ENCODE results near the gene TICAM2. TPM values are rescaled to one million over a fixed set of nuclear protein-coding genes. Genes with fewer than 3 reads are reported as not detected.

Gene TICAM2
- total and polyA plus RNA-seq, 7 experiments from 2014 or later = 0.14 to 3.7 (median 1.8) TPM

- no peaks in the 10 kb centered on the region for H3K36me3 ChIP-seq (ENCODE audit: control insufficient read depth in 2 of 3, insufficient read depth in 3 of 3, low read length in 3 of 3)
- intact Hi-C loops (cut with micrococcal nuclease) = loop anchor here (1.0 kb wide), 4 partner anchors 23 to 239 kb away; partner anchors contain the start of genes AP3S1 (in 1 of the 2), ATG12 (in 1 of the 2), FEM1C (in 1 of the 2) and TMED7 (in 1 of the 2)
- no peak for ATAC-seq
- Mint-ChIP-seq H3K4me1 (peaks cover 19 to 42% (median 34%) of the 10 kb centered on the region in 7 donors), H3K4me3 (peak overlapping the region; percentile 64 to 89 (median 83)), H3K27me3 (no peaks in the 10 kb centered on the region), H3K36me3 (peaks cover 0 to 28% (median 0%) of the 10 kb centered on the region in 5 donors), H3K27ac (peak overlapping the region; percentile 51 to 94 (median 84)), H3K9me3 (no peaks in the 10 kb centered on the region)
- H3K27me3 ChIP-seq (ENCODE audit: control insufficient read depth in 2 of 2, insufficient read depth in 2 of 2, low read length in 2 of 2) = no peaks in the 10 kb centered on the region
- ChIA-PET POLR2A (interaction anchor here (0.7 to 1.6 kb wide), 5 partner anchors 11 to 238 kb away, joined by 3 to 8 read pairs (median 3); partner anchors contain the start of genes ATG12 and FEM1C), CTCF (interaction anchor here (1.0 kb wide), 1 partner anchor 9 kb away, joined by 3 read pairs; no protein-coding TSS in a partner anchor)
- no peaks in the 10 kb centered on the region for H3K9me3 ChIP-seq (ENCODE audit: control insufficient read depth in 2 of 3, low read length in 3 of 3)
- H3K27ac ChIP-seq (ENCODE audit: low read depth, low read length) = peak overlapping the region; percentile 72
- H3K4me1 ChIP-seq (ENCODE audit: control insufficient read depth in 2 of 2, insufficient read depth in 2 of 2, low read length in 2 of 2) = no peaks in the 10 kb centered on the region
- DNase-seq = no peak
- H3K4me3 ChIP-seq (ENCODE audit: low read length) = peak overlapping the region; percentile 63
Measured at GRCh38 chr5:115602591-115603125, 379 bp upstream of the TICAM2 start.

- Histone ChIP-seq H3K4me1 (ENCODE audit: control insufficient read depth in 2 of 2, insufficient read depth in 2 of 2, low read length in 2 of 2) (no peaks in the 10 kb centered on the region), H3K9me3 (ENCODE audit: control insufficient read depth in 2 of 3, low read length in 3 of 3) (no peaks in the 10 kb centered on the region), H3K27me3 (ENCODE audit: control insufficient read depth in 2 of 2, insufficient read depth in 2 of 2, low read length in 2 of 2) (no peaks in the 10 kb centered on the region), H3K27ac (ENCODE audit: low read depth, low read length) (no peak overlapping the region), H3K36me3 (ENCODE audit: control insufficient read depth in 2 of 3, insufficient read depth in 3 of 3, low read length in 3 of 3) (no peaks in the 10 kb centered on the region), H3K4me3 (ENCODE audit: low read length) (no peak overlapping the region)
- Mint-ChIP-seq H3K4me3 (peak overlapping the region; percentile 13 to 77 (median 56)), H3K27ac (peak overlapping the region in 7 of 9 donors; percentile 3 to 87 (median 57)), H3K9me3 (no peaks in the 10 kb centered on the region), H3K36me3 (peaks cover 0 to 26% (median 0%) of the 10 kb centered on the region in 5 donors), H3K27me3 (peaks cover 0 to 5% (median 0%) of the 10 kb centered on the region in 5 donors), H3K4me1 (peaks cover 18 to 35% (median 27%) of the 10 kb centered on the region in 7 donors)
- DNase-seq (no peak), ATAC-seq (no peak)
- intact Hi-C loops (cut with micrococcal nuclease) = loop anchor here in 1 of 2 donors (1.0 kb wide), 2 partner anchors 56 to 241 kb away; partner anchors contain the start of genes AP3S1, ATG12 and FEM1C
- POLR2A ChIA-PET = no interaction called here
- CTCF ChIA-PET = no interaction called here
Measured at GRCh38 chr5:115600766-115601165, 1.5 kb downstream of the TICAM2 start.

GRCh38 chr5:115599924-115600323, 2.4 kb downstream of the TICAM2 start:
- peak overlapping the region in 6 of 9 donors; percentile 0 to 87 (median 49) for H3K27ac Mint-ChIP-seq
- peaks cover 0 to 24% (median 0%) of the 10 kb centered on the region in 5 donors for H3K36me3 Mint-ChIP-seq
- no peaks in the 10 kb centered on the region for H3K9me3 Mint-ChIP-seq
- Histone ChIP-seq H3K27ac (ENCODE audit: low read depth, low read length) (no peak overlapping the region), H3K9me3 (ENCODE audit: control insufficient read depth in 2 of 3, low read length in 3 of 3) (no peaks in the 10 kb centered on the region), H3K27me3 (ENCODE audit: control insufficient read depth in 2 of 2, insufficient read depth in 2 of 2, low read length in 2 of 2) (no peaks in the 10 kb centered on the region), H3K4me3 (ENCODE audit: low read length) (no peak overlapping the region), H3K4me1 (ENCODE audit: control insufficient read depth in 2 of 2, insufficient read depth in 2 of 2, low read length in 2 of 2) (no peaks in the 10 kb centered on the region), H3K36me3 (ENCODE audit: control insufficient read depth in 2 of 3, insufficient read depth in 3 of 3, low read length in 3 of 3) (no peaks in the 10 kb centered on the region)
- DNase-seq (no peak), ATAC-seq (no peak)
- peaks cover 0 to 5% (median 0%) of the 10 kb centered on the region in 5 donors for H3K27me3 Mint-ChIP-seq
- POLR2A ChIA-PET = no interaction called here
- CTCF ChIA-PET = interaction anchor here (1.2 kb wide), 1 partner anchor 10 kb away, joined by 3 read pairs; no protein-coding TSS in a partner anchor
- intact Hi-C loops (cut with micrococcal nuclease) = no loop called here
- H3K4me1 Mint-ChIP-seq = peaks cover 18 to 35% (median 27%) of the 10 kb centered on the region in 7 donors
- H3K4me3 Mint-ChIP-seq = peak overlapping the region in 8 of 10 donors; percentile 2 to 44 (median 11)

- ChIA-PET CTCF (interaction anchor here (1.2 kb wide), 1 partner anchor 10 kb away, joined by 3 read pairs; no protein-coding TSS in a partner anchor), POLR2A (no interaction called here)
- peak overlapping the region in 5 of 10 donors; percentile 8 to 44 (median 11) for H3K4me3 Mint-ChIP-seq
- peak overlapping the region in 6 of 9 donors; percentile 0 to 87 (median 49) for H3K27ac Mint-ChIP-seq
- DNase-seq (no peak), ATAC-seq (peak; percentile 33)
- H3K4me1 Mint-ChIP-seq = peaks cover 18 to 35% (median 27%) of the 10 kb centered on the region in 7 donors
- Histone ChIP-seq H3K4me3 (ENCODE audit: low read length) (no peak overlapping the region), H3K27me3 (ENCODE audit: control insufficient read depth in 2 of 2, insufficient read depth in 2 of 2, low read length in 2 of 2) (no peaks in the 10 kb centered on the region), H3K36me3 (ENCODE audit: control insufficient read depth in 2 of 3, insufficient read depth in 3 of 3, low read length in 3 of 3) (no peaks in the 10 kb centered on the region), H3K9me3 (ENCODE audit: control insufficient read depth in 2 of 3, low read length in 3 of 3) (no peaks in the 10 kb centered on the region), H3K27ac (ENCODE audit: low read depth, low read length) (no peak overlapping the region), H3K4me1 (ENCODE audit: control insufficient read depth in 2 of 2, insufficient read depth in 2 of 2, low read length in 2 of 2) (no peaks in the 10 kb centered on the region)
- peaks cover 0 to 24% (median 0%) of the 10 kb centered on the region in 5 donors for H3K36me3 Mint-ChIP-seq
- intact Hi-C loops (cut with micrococcal nuclease) = no loop called here
- H3K27me3 Mint-ChIP-seq = peaks cover 0 to 5% (median 0%) of the 10 kb centered on the region in 5 donors
- no peaks in the 10 kb centered on the region for H3K9me3 Mint-ChIP-seq
Measured at GRCh38 chr5:115599502-115599901, 2.8 kb downstream of the TICAM2 start.

GRCh38 chr5:115594128-115595047, 7.9 kb downstream of the TICAM2 start:
- POLR2A ChIA-PET = no interaction called here
- Histone ChIP-seq H3K9me3 (ENCODE audit: control insufficient read depth in 2 of 3, low read length in 3 of 3) (no peaks in the 10 kb centered on the region), H3K36me3 (ENCODE audit: control insufficient read depth in 2 of 3, insufficient read depth in 3 of 3, low read length in 3 of 3) (no peaks in the 10 kb centered on the region), H3K4me1 (ENCODE audit: control insufficient read depth in 2 of 2, insufficient read depth in 2 of 2, low read length in 2 of 2) (no peaks in the 10 kb centered on the region), H3K27me3 (ENCODE audit: control insufficient read depth in 2 of 2, insufficient read depth in 2 of 2, low read length in 2 of 2) (no peaks in the 10 kb centered on the region), H3K4me3 (ENCODE audit: low read length) (no peak overlapping the region), H3K27ac (ENCODE audit: low read depth, low read length) (no peak overlapping the region)
- Mint-ChIP-seq H3K4me3 (no peak overlapping the region), H3K27ac (no peak overlapping the region), H3K27me3 (peaks cover 0 to 7% (median 0%) of the 10 kb centered on the region in 5 donors), H3K36me3 (peaks cover 0 to 6% (median 0%) of the 10 kb centered on the region in 5 donors), H3K9me3 (no peaks in the 10 kb centered on the region), H3K4me1 (peaks cover 0 to 8% (median 1%) of the 10 kb centered on the region in 7 donors)
- DNase-seq (no peak), ATAC-seq (no peak)
- intact Hi-C loops (cut with micrococcal nuclease) = no loop called here
- CTCF ChIA-PET = no interaction called here

- DNase-seq = no peak
- Mint-ChIP-seq H3K27me3 (peaks cover 0 to 5% (median 0%) of the 10 kb centered on the region in 5 donors), H3K36me3 (no peaks in the 10 kb centered on the region), H3K27ac (no peak overlapping the region), H3K4me3 (no peak overlapping the region), H3K4me1 (no peaks in the 10 kb centered on the region), H3K9me3 (no peaks in the 10 kb centered on the region)
- Histone ChIP-seq H3K9me3 (ENCODE audit: control insufficient read depth in 2 of 3, low read length in 3 of 3) (no peaks in the 10 kb centered on the region), H3K4me1 (ENCODE audit: control insufficient read depth in 2 of 2, insufficient read depth in 2 of 2, low read length in 2 of 2) (no peaks in the 10 kb centered on the region), H3K4me3 (ENCODE audit: low read length) (no peak overlapping the region), H3K27me3 (ENCODE audit: control insufficient read depth in 2 of 2, insufficient read depth in 2 of 2, low read length in 2 of 2) (no peaks in the 10 kb centered on the region), H3K27ac (ENCODE audit: low read depth, low read length) (no peak overlapping the region), H3K36me3 (ENCODE audit: control insufficient read depth in 2 of 3, insufficient read depth in 3 of 3, low read length in 3 of 3) (no peaks in the 10 kb centered on the region)
- ChIA-PET CTCF (interaction anchor here (1.0 kb wide), 1 partner anchor 10 kb away, joined by 3 read pairs; no protein-coding TSS in a partner anchor), POLR2A (no interaction called here)
- no peak for ATAC-seq
- intact Hi-C loops (cut with micrococcal nuclease) = loop anchor here (5.0 kb wide), 3 partner anchors 47 to 1977 kb away; partner anchors contain the start of gene FEM1C (in 1 of the 2)
Measured at GRCh38 chr5:115589043-115589442, 13.2 kb downstream of the TICAM2 start.
